ENCODE results near the gene DNAH1.

DNAH1 gene

DNA sequence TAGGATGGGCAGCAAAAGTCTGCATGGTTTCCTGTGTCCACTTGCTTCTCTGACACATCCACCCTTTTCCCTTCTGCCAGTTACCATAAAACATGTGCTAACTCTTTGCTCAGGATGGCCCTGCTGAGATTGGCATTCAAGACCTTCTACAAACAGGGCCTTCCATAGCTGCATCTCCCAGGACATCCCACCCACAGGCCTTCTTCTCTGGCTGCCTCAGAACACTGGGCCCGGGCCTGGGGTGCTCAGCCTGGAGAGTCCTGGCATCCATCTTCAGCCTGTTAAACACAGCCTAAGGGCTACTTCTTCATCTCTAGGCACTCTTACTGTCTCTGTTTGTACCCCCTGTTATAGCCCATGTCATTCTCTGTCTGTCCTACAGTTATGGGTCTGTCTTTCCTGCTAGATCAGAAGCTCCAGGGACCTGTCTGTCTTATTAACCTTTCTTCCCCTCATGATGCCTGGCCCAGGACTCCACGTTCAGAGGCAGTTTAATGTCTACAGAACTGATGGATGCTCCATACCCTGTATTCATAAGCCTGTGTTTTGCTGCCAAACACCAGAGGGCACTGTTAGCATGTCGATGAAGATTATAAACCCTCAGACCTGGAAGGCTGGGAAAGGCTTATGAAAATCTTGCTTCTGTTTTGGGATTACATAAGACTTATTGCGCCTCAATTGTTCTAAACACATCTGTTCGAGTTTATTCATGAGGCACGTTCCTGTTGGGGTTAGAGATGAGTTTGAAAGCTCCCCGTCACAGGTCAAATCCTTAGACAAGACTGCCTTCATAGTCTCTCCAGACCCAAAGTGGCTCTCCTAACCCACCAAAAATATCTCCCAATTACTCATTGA lies 112.3 kb downstream of the DNAH1 start:
- DNase-seq (ENCODE audit: low spot score in 2 of 2): peak; percentile 73 to 79
- Histone ChIP-seq H3K4me1 (peaks cover 5% of the 10 kb centered on the region), H3K4me3 (no peak overlapping the region), H3K27me3 (ENCODE audit: low read depth) (no peaks in the 10 kb centered on the region), H3K36me3 (replicated peaks) (no peaks in the 10 kb centered on the region), H3K9me3 (no peaks in the 10 kb centered on the region)
- in situ Hi-C loops (cut with MboI; ENCODE audit: low sequenced_read_pairs): no loop called here

DNA sequence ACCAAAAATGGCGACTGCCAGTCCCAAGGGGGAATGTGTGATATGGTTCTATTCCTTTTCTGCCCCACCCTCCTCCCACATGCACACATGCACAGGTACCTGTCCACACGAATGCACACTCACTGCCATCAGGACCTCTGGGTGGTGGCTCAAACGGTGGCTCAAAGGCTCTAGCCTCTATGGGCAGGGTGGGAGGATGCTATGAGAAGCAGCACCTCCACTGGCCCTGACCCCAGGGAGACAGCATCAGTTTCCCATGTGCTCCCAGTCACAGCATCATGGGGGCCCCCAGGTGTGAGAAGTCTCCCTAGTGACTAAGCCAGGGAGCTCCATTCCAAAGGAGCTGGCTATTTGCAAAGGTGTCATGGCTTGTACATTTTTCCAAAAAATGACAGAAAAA lies 112.9 kb downstream of the DNAH1 start:
- no peak for DNase-seq (ENCODE audit: low spot score in 2 of 2)
- Histone ChIP-seq H3K4me3 (no peak overlapping the region), H3K4me1 (no peaks in the 10 kb centered on the region), H3K9me3 (no peaks in the 10 kb centered on the region), H3K27me3 (ENCODE audit: low read depth) (no peaks in the 10 kb centered on the region), H3K36me3 (replicated peaks) (no peaks in the 10 kb centered on the region)
- in situ Hi-C loops (cut with MboI; ENCODE audit: low sequenced_read_pairs): no loop called here

DNA sequence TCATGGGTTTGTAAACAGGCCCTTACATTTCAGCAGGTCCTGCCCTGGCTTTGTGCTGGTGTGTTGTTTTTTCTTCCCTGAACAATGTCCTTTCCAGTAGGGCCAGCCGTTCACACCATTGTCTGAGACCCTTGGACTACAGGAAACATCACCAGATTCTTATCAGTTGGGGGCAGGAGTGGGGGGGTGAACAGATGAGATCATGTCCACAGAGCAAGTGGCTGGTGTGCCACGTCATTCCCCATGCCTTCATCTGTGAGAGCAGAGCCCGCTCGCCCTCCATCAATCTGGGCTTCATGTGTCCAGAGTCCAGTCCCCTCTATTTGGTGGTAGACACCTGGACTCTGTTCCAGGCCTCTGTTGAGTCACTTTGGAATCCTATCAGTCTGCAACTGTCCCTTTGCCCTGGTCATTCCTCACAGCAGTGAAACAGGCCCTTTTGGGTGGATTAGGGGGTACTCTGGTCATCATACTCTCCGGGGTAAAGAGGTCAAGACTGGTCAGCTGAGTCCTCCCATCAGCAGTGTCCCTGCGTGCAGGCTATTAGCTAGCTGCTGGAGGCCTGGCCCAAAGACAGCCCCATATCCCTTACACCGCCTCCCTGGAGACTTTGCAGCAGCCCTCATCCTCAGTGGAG lies 113.8 kb downstream of the DNAH1 start:
- in situ Hi-C loops (cut with MboI; ENCODE audit: low sequenced_read_pairs): no loop called here
- no peak for DNase-seq (ENCODE audit: low spot score in 2 of 2)
- H3K4me3 ChIP-seq: no peak overlapping the region

GRCh38 chr3:52430416-52430810 lies 114.3 kb downstream of the DNAH1 start:
- no peaks in the 10 kb centered on the region for H3K4me1 ChIP-seq
- H3K27me3 ChIP-seq (ENCODE audit: low read depth): no peaks in the 10 kb centered on the region
- in situ Hi-C loops (cut with MboI; ENCODE audit: low sequenced_read_pairs): no loop called here
- no peaks in the 10 kb centered on the region for H3K9me3 ChIP-seq
- DNase-seq (ENCODE audit: low spot score in 2 of 2): no peak
- no peaks in the 10 kb centered on the region for H3K36me3 ChIP-seq (replicated peaks)
- no peak overlapping the region for H3K4me3 ChIP-seq

More for the DNA sequence above, 113.8 kb downstream of the DNAH1 start:
- Histone ChIP-seq H3K36me3 (replicated peaks) (no peaks in the 10 kb centered on the region), H3K4me1 (no peaks in the 10 kb centered on the region), H3K9me3 (no peaks in the 10 kb centered on the region), H3K27me3 (ENCODE audit: low read depth) (no peaks in the 10 kb centered on the region)

DNA sequence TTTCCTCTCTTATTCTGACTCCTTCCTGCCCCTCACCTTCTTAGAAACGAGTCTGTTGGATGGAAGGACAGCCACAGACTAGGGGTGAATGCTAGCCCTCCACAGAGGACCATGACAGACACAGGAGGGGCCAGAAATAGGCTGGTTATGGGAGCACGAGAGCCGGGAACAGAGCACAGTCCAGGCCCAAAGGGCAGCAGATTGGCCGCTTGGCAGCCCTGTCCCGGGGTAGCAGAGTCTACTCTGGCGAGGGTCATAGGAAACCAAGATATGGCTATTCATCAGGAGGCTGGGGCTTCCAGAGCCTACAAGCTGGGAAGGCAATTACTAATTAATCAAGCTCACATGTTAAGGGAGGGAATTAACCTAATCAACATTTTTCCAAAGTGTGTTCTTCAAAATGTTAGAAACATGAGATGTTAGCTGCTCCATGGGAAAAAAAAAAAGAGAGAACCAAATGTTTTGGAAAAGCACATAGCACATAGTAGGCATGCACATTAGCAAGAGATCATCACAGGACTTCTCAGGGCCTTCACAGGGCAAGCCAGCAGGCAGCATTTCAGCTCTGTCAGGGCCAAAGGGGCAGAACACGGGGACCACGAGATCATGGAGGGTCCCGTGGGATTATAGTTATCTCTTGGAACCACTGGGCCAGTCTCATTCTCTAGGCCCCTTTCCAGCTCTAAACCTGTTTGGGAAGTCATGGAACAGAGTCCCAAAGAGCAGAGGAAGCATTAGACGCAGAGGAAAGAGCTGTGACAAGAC lies 115.5 kb downstream of the DNAH1 start:
- Histone ChIP-seq H3K4me3 (no peak overlapping the region), H3K27me3 (ENCODE audit: low read depth) (no peaks in the 10 kb centered on the region), H3K4me1 (no peaks in the 10 kb centered on the region), H3K9me3 (no peaks in the 10 kb centered on the region), H3K36me3 (replicated peaks) (no peaks in the 10 kb centered on the region)
- in situ Hi-C loops (cut with MboI; ENCODE audit: low sequenced_read_pairs): no loop called here
- DNase-seq (ENCODE audit: low spot score in 2 of 2): no peak

- DNase-seq (ENCODE audit: low spot score in 2 of 2): no peak
- no peaks in the 10 kb centered on the region for H3K4me1 ChIP-seq
- H3K9me3 ChIP-seq: no peaks in the 10 kb centered on the region
- H3K36me3 ChIP-seq (replicated peaks): no peaks in the 10 kb centered on the region
- H3K27me3 ChIP-seq (ENCODE audit: low read depth): no peaks in the 10 kb centered on the region
- in situ Hi-C loops (cut with MboI; ENCODE audit: low sequenced_read_pairs): no loop called here
- no peak overlapping the region for H3K4me3 ChIP-seq
Measured at GRCh38 chr3:52432225-52432624, 116.1 kb downstream of the DNAH1 start.

- in situ Hi-C loops (cut with MboI; ENCODE audit: low sequenced_read_pairs): no loop called here
- Histone ChIP-seq H3K9me3 (no peaks in the 10 kb centered on the region), H3K36me3 (replicated peaks) (no peaks in the 10 kb centered on the region), H3K27me3 (ENCODE audit: low read depth) (no peaks in the 10 kb centered on the region), H3K4me3 (no peak overlapping the region), H3K4me1 (no peaks in the 10 kb centered on the region)
- DNase-seq (ENCODE audit: low spot score in 2 of 2): no peak
Measured at GRCh38 chr3:52432691-52433141, 116.6 kb downstream of the DNAH1 start.

DNA sequence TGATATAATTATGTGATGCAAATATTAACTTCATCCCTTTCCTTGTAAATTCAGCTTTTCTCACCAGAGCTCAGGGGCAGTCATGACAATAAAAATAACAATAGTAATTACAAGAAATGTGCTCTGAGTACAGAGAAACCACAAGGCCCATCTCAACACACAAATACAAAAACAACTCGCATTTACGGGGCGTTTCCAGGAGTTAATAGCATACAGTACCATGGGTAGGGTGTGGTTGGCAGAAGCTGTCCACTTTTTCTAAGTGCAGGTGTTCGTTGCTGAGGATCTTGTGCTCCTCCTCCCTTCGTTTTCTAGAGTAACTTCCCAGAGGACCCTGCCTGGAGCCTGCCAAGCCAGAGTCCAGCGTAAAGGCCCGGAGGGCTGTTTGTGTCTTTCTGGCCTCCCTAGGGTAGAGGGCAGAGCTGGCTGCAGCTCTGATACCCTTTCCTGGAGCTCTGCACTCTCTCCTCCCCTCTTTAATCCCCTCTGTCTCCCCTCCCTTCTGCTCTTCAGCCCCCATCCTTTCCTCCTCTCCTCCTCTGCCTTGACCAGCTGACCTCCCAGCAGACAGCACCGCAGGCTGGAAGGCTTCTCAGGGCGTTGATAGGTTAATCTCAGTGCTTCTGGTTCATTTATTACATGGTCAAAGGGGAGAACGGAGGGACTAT lies 117.3 kb downstream of the DNAH1 start:
- in situ Hi-C loops (cut with MboI; ENCODE audit: low sequenced_read_pairs): no loop called here
- H3K36me3 ChIP-seq (replicated peaks): no peaks in the 10 kb centered on the region
- DNase-seq (ENCODE audit: low spot score in 2 of 2): no peak
- H3K9me3 ChIP-seq: no peaks in the 10 kb centered on the region
- H3K27me3 ChIP-seq (ENCODE audit: low read depth): no peaks in the 10 kb centered on the region
- H3K4me1 ChIP-seq: no peaks in the 10 kb centered on the region
- no peak overlapping the region for H3K4me3 ChIP-seq

DNA sequence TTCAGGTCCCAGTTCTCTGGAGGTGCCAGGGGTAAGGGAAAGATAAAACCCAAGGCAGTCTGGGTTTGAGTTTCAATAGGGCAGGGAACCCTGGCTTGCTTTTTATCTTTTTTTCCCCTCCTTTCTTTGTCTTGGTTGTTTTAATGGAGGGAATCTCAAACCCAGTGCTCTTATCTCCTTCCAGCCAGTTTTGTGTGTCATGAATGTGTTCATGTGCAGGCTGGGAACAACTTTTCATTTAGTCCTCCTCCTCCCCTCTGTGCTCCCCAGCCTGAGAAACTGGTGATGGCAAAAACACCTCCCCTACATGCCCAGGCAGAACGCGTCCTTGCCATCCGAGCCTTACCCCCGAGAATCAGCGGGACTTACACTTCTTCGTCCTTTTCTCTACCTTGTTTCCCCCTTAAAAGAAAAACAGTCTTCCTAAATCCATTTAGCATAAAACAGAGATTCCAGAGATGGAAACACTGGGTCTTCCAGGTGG lies 117.9 kb downstream of the DNAH1 start:
- no peak overlapping the region for H3K4me3 ChIP-seq
- DNase-seq (ENCODE audit: low spot score in 2 of 2): no peak
- no peaks in the 10 kb centered on the region for H3K4me1 ChIP-seq
- in situ Hi-C loops (cut with MboI; ENCODE audit: low sequenced_read_pairs): no loop called here
- no peaks in the 10 kb centered on the region for H3K36me3 ChIP-seq (replicated peaks)
- no peaks in the 10 kb centered on the region for H3K27me3 ChIP-seq (ENCODE audit: low read depth)
- no peaks in the 10 kb centered on the region for H3K9me3 ChIP-seq

DNA sequence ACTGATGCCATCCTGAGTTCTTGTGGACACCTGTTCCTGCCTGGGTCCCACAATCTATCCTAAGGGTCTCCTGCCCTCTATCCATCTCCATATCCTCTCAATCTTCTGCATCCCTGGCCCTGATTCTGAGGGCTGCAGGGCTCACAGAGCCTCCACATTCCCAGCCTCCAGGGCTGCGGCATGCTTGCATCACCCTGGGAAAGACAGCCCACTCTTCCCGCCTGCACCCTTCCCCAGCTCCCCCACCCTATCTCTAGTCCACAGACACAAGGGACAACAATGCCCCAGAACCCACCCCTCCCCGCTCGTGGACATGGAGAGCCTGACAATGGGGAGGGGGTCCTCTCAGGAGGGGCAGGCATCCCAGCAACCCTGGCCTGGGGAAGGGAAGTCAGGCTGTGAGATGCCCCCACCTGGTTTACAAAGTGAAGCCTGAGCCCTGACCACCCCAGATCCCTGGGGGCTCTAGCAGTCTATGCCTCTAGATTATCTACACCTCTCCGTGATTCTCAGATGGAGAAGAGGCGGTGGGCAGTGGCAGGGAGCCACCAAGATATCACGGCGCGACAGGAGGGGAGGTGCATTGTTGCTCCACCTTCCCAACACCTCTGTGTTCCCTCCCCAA lies 118.5 kb downstream of the DNAH1 start:
- Histone ChIP-seq H3K9me3 (no peaks in the 10 kb centered on the region), H3K27me3 (ENCODE audit: low read depth) (no peaks in the 10 kb centered on the region), H3K36me3 (replicated peaks) (no peaks in the 10 kb centered on the region), H3K4me3 (no peak overlapping the region), H3K4me1 (no peaks in the 10 kb centered on the region)
- in situ Hi-C loops (cut with MboI; ENCODE audit: low sequenced_read_pairs): no loop called here
- DNase-seq (ENCODE audit: low spot score in 2 of 2): no peak

GRCh38 chr3:52435246-52436101 lies 119.4 kb downstream of the DNAH1 start:
- Histone ChIP-seq H3K36me3 (replicated peaks) (no peaks in the 10 kb centered on the region), H3K4me1 (no peaks in the 10 kb centered on the region), H3K4me3 (no peak overlapping the region), H3K27me3 (ENCODE audit: low read depth) (no peaks in the 10 kb centered on the region), H3K9me3 (no peaks in the 10 kb centered on the region)
- in situ Hi-C loops (cut with MboI; ENCODE audit: low sequenced_read_pairs): no loop called here
- DNase-seq (ENCODE audit: low spot score in 2 of 2): no peak

- no peaks in the 10 kb centered on the region for H3K4me1 ChIP-seq
- no peaks in the 10 kb centered on the region for H3K36me3 ChIP-seq (replicated peaks)
- in situ Hi-C loops (cut with MboI; ENCODE audit: low sequenced_read_pairs): no loop called here
- no peaks in the 10 kb centered on the region for H3K9me3 ChIP-seq
- no peaks in the 10 kb centered on the region for H3K27me3 ChIP-seq (ENCODE audit: low read depth)
- DNase-seq (ENCODE audit: low spot score in 2 of 2): peak in 1 of 2 experiments; percentile 7
- H3K4me3 ChIP-seq: no peak overlapping the region
Measured at GRCh38 chr3:52436500-52437149, 120.5 kb downstream of the DNAH1 start.

Data from HAP-1 (cell line).